ENCODE data around the gene LECT2.

LECT2 gene

DNA sequence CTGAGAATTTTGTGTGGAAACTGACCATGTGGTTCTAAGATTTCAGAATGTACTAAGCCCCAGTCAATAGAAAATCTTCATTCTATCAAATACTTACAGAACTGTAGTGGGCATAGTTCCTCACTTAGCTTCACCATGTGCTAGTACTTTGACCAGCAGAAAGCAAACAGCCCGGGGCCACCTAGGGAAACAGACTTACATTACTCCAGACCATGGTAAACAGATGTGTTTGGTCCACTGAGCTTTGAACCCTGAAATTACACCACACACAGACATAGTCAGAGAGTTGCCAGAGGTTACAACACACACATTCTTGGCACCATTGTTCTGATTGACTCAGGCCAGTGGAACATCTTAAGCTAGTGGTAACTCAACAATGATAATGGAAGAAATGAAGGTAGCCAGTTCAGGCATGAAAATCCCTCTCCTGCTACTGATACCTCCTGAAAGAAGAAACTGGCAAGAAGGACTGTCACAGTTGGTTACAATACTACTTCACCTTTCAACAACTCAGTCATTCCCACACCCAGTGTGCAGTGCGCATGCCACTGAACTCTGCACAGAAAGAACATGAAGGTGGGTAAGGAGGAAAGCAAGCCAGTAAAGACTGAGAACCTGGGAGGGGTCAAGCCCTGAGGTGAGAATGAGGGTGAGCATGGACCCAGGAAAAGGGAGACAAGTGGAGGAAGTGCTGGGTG lies 18.7 kb upstream of the LECT2 start:
- TF ChIP-seq, protein P1, sequence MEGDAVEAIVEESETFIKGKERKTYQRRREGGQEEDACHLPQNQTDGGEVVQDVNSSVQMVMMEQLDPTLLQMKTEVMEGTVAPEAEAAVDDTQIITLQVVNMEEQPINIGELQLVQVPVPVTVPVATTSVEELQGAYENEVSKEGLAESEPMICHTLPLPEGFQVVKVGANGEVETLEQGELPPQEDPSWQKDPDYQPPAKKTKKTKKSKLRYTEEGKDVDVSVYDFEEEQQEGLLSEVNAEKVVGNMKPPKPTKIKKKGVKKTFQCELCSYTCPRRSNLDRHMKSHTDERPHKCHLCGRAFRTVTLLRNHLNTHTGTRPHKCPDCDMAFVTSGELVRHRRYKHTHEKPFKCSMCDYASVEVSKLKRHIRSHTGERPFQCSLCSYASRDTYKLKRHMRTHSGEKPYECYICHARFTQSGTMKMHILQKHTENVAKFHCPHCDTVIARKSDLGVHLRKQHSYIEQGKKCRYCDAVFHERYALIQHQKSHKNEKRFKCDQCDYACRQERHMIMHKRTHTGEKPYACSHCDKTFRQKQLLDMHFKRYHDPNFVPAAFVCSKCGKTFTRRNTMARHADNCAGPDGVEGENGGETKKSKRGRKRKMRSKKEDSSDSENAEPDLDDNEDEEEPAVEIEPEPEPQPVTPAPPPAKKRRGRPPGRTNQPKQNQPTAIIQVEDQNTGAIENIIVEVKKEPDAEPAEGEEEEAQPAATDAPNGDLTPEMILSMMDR (IDR thresholded peaks at IDR 0.05; ENCODE audit: low read length, missing control alignments), result no peak
- peak; percentile 89 for DNase-seq (ENCODE audit: low read depth)
- no peak overlapping the region for H3K4me3 ChIP-seq (replicated peaks; ENCODE audit: low read depth, low read length)

DNA sequence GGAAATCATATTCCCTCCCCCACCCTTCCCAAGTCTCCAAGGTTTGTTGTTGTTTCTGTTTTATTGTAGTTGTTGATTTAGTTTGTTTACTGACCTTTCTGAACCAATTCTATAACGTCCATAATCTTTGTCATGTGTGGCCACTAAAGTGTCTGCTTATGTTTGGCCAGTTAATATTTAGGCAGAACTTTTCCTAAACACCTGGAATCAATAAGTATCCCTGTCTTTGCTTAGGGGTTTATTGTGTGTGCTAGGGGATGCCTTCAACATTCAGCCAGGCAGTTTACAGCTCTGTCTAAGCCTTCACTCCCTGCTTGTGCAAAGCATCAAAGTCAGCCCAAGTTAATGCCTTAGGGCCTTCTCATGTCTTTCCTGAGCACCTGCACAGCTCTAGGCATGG lies 16.9 kb upstream of the LECT2 start:
- TF ChIP-seq, protein P1 (IDR thresholded peaks at IDR 0.05; ENCODE audit: low read length, missing control alignments), result no peak
- DNase-seq (ENCODE audit: low read depth), result no peak
- no peak overlapping the region for H3K4me3 ChIP-seq (replicated peaks; ENCODE audit: low read depth, low read length)

DNA sequence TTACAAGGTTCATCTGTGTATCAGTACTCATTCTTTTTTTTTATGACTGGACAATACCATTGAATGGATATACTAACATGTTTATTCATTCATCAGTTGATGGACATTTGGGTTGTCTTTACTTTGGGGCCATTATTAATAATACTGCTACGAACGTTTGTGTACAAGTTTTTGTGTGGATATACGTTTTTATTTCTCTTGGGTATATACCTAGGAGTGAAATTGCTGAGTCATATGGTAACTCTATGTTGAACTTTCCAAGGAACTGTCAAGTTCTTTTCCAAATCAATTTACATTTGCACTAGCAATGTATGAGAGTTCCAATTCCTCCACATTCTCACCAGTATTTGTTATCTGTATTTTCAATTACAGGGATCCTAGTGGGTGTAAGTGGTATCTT lies 12.0 kb upstream of the LECT2 start:
- H3K4me3 ChIP-seq (replicated peaks; ENCODE audit: low read depth, low read length), result no peak overlapping the region
- DNase-seq (ENCODE audit: low read depth), result no peak
- TF ChIP-seq, protein P1 (IDR thresholded peaks at IDR 0.05; ENCODE audit: low read length, missing control alignments), result no peak

DNA sequence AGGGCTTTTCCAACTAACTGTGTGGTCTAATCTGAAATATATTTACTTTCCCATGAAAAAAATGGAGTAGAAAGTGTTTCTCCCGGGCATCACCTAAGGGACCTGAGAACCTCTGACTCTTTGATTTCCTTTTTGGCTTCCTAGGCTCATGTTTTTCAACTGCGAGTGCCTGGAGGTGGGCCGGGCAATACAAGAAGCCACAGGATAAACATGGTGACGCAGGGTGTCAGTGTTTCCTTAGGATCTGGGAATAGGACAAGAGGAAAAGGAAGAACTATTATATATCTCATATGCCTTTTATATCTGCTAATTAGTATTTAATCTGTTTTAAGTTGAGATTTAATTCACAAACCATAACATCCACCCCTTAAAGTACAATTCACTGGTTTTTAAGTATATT lies 11.4 kb upstream of the LECT2 start:
- TF ChIP-seq, protein P1 (IDR thresholded peaks at IDR 0.05; ENCODE audit: low read length, missing control alignments), result no peak
- no peak for DNase-seq (ENCODE audit: low read depth)
- H3K4me3 ChIP-seq (replicated peaks; ENCODE audit: low read depth, low read length), result no peak overlapping the region

DNA sequence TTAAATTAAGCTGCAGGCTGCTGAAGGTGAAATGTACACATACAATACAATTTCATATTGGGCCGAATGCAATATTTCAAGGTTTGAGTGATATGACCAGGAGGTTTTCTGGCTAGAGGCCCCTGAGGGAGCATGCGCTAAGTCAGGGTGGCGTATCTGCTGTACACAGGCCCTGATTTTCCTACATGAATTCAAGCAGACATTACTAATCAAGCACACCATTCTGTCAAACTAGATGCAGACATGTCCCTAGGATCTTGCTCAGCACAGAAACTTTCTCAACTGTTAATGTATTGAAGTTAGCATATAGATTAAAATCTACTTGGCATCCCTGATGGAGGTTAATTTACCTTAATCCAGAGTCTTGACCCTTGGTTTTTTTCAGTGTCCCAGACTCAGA lies 10.7 kb upstream of the LECT2 start:
- DNase-seq (ENCODE audit: low read depth), result no peak
- TF ChIP-seq, protein P1 (IDR thresholded peaks at IDR 0.05; ENCODE audit: low read length, missing control alignments), result no peak
- H3K4me3 ChIP-seq (replicated peaks; ENCODE audit: low read depth, low read length), result no peak overlapping the region

DNA sequence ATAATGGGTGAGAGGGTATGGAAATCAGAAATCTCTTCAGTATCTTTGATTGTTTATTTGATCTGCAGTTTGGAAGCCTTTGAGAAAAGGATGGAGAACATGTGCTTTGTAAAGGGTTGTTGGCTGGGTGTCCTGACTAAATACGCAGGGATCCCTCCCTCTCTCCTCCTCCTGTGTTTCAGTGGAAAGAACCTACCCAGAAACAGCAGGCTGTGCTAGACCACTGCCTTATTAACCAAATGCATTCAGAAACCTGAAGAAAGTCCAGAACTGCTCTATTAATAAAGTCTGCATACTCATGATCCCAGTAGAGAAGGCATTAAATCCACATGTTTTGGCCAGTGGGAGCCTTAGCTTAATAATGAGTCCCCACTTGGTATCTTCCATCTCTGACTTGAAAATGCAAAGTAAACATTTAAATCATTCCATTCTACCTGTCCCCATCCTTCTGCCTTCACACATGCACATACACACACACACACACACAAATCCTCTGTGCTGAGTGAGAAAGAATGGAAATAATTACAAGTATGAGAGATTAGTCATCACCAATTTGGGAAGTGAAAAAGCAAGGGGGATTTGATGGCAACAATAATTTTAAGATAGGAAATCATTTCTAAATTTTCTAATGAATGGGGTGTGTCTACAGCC lies 10.0 kb upstream of the LECT2 start:
- no peak overlapping the region for H3K4me3 ChIP-seq (replicated peaks; ENCODE audit: low read depth, low read length)
- TF ChIP-seq, protein P1 (IDR thresholded peaks at IDR 0.05; ENCODE audit: low read length, missing control alignments), result no peak
- DNase-seq (ENCODE audit: low read depth), result no peak

DNA sequence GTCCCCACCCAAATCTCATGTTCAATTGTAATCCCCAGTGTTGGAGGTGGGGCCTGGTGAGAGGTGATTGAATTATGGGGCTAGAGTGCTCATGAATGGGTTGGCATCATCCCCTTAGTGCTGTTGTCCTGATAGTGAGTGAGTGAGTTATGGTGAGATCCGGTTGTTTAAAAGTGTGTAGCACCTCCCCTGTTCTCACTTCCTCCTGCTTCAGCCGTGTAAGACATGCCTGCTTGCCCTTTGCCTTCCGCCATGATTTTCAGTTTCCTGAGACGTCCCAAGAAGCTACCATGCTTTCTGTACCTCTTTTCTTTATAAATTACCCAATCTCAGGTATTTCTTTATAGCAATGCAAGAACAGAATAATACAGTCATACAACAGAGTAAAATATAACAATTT lies 742 bp upstream of the LECT2 start:
- TF ChIP-seq, protein P1 (IDR thresholded peaks at IDR 0.05; ENCODE audit: low read length, missing control alignments), result no peak
- H3K4me3 ChIP-seq (replicated peaks; ENCODE audit: low read depth, low read length), result no peak overlapping the region
- DNase-seq (ENCODE audit: low read depth), result no peak

Measured in fibroblast of pulmonary artery (primary cell).